T-helper 1 cell treated with Interleukin-12 subunit alpha and Interleukin-12 subunit beta and Interleukin-4 antibody, amounts not matched to agents 30 μg/mL and 1 μg/mL, for 36 hours (primary cell): ENCODE measurements around the gene ARMH3.
"Not testable (repeated sequence)": the region's sequence is repeated elsewhere in the genome, so short reads cannot be mapped to it uniquely, and the experiment has no call there.

Source experiments
- H3K27ac Mint-ChIP-seq: one replicate; pipeline ENCODE4 v1.8.0; 2021; ENCODE audit warnings: mild to moderate bottlenecking, mixed read lengths
- H3K27me3 Mint-ChIP-seq: one replicate; pipeline ENCODE4 v1.8.0; 2021; ENCODE audit warnings: low read depth, mixed read lengths
- H3K36me3 Mint-ChIP-seq: one replicate; pipeline ENCODE4 v1.8.0; 2021; ENCODE audit warnings: low read depth, mixed read lengths
- H3K4me1 Mint-ChIP-seq: one replicate; pipeline ENCODE4 v1.8.0; 2021; ENCODE audit warnings: low read depth, mixed read lengths
- H3K4me3 Mint-ChIP-seq: one replicate; pipeline ENCODE4 v1.8.0; 2021; ENCODE audit warnings: mild to moderate bottlenecking, moderate library complexity, mixed read lengths
- H3K9me3 Mint-ChIP-seq: one replicate; pipeline ENCODE4 v1.8.0; 2021; ENCODE audit warnings: mixed read lengths

ARMH3 gene

DNA sequence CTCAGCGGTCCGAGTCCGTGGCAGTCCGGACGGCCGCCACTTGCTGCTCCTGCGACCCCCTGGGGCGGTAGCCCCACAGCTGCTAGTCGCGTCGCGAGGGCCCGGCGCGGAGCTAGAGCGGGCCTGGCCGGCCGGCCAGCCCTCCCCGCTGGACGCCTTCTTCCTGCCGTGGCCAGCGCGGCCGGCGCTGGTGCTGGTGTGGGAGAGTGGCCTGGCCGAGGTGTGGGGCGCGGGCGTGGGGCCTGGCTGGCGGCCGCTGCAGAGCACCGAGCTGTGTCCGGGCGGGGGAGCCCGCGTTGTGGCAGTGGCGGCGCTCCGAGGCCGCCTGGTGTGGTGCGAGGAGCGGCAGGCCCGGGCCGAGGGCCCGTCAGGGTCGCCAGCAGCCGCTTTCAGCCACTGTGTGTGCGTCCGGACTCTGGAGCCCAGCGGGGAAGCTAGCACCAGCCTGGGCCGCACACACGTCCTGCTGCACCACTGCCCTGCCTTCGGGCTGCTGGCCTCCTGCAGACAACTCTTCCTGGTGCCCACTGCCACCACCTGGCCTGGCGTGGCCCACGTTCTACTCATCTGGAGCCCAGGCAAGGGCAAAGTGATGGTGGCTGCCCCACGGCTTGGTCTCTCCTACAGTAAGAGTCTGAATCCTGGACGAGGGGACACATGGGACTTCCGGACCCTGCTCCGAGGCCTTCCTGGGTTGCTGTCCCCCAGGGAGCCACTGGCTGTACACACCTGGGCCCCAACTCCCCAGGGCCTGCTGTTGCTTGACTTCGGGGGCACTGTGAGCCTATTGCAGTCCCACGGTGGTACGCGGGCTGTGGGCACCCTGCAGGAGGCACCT, 9.8 kb upstream of the ARMH3 start:
- Mint-ChIP-seq H3K27ac (peak overlapping the region; percentile 81), H3K9me3 (no peaks in the 10 kb centered on the region), H3K27me3 (no peaks in the 10 kb centered on the region), H3K4me1 (peaks cover 26% of the 10 kb centered on the region), H3K36me3 (peaks cover 4% of the 10 kb centered on the region), H3K4me3 (peak overlapping the region; percentile 85)

GRCh38 chr10:102064868-102065560, 9.0 kb upstream of the ARMH3 start, which contains the start of gene HPS6:
Gene HPS6, plus strand, starts transcription at chr10:102065349. Its CDS starts 126 bp downstream, at chr10:102065475.
- peak within 1 kb of the TSS; percentile 85 for H3K4me3 Mint-ChIP-seq
- H3K4me1 Mint-ChIP-seq: peaks cover 26% of the 10 kb centered on the region
- peaks cover 2% of the 10 kb centered on the region for H3K36me3 Mint-ChIP-seq
- peak within 1 kb of the TSS; percentile 93 for H3K27ac Mint-ChIP-seq
- H3K27me3 Mint-ChIP-seq: no peaks in the 10 kb centered on the region
- no peaks in the 10 kb centered on the region for H3K9me3 Mint-ChIP-seq

DNA sequence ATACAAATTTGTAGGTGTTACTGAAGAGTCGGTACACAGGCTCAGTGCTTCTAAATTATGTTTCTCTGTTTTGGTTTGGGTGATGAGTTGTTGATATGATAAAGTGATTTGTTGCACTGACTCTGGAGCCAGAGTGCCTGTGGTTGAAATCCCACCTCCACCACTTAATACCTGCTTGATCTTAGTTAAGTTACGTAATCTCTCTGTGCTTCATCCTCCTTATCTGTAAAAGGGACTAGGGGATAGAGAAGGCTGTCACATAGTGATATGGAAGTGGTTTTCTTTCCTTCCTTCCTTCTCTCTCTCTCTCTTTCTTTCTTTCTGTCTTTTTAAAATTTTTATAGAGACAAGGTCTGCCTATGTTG, 8.5 kb upstream of the ARMH3 start:
- Mint-ChIP-seq H3K4me1 (peaks cover 26% of the 10 kb centered on the region), H3K36me3 (peaks cover 2% of the 10 kb centered on the region), H3K9me3 (no peaks in the 10 kb centered on the region), H3K27me3 (no peaks in the 10 kb centered on the region), H3K4me3 (peak overlapping the region; percentile 82), H3K27ac (peak overlapping the region; percentile 93)

GRCh38 chr10:102059987-102060386, 4.0 kb upstream of the ARMH3 start:
- Mint-ChIP-seq H3K36me3 (peaks cover 5% of the 10 kb centered on the region), H3K27ac (no peak overlapping the region), H3K27me3 (no peaks in the 10 kb centered on the region), H3K4me1 (peaks cover 21% of the 10 kb centered on the region), H3K9me3 (no peaks in the 10 kb centered on the region), H3K4me3 (no peak overlapping the region)

- not testable (repeated sequence) for H3K36me3 Mint-ChIP-seq, H3K9me3 Mint-ChIP-seq
- H3K4me1 Mint-ChIP-seq: peaks cover 21% of the 10 kb centered on the region
These were observed 909 bp downstream of the ARMH3 start for GRCh38 chr10:102054881-102055646.

GRCh38 chr10:102046095-102046494, 9.9 kb downstream of the ARMH3 start:
- Mint-ChIP-seq H3K4me1 (peaks cover 11% of the 10 kb centered on the region), H3K27ac (peak overlapping the region; percentile 45), H3K4me3 (no peak overlapping the region), H3K36me3 (peaks cover 4% of the 10 kb centered on the region), H3K27me3 (no peaks in the 10 kb centered on the region), H3K9me3 (no peaks in the 10 kb centered on the region)

More at GRCh38 chr10:102054881-102055646, 909 bp downstream of the ARMH3 start:
- peak overlapping the region; percentile 97 for H3K27ac Mint-ChIP-seq
- H3K27me3 Mint-ChIP-seq: not testable (repeated sequence)
- peak overlapping the region; percentile 91 for H3K4me3 Mint-ChIP-seq

DNA sequence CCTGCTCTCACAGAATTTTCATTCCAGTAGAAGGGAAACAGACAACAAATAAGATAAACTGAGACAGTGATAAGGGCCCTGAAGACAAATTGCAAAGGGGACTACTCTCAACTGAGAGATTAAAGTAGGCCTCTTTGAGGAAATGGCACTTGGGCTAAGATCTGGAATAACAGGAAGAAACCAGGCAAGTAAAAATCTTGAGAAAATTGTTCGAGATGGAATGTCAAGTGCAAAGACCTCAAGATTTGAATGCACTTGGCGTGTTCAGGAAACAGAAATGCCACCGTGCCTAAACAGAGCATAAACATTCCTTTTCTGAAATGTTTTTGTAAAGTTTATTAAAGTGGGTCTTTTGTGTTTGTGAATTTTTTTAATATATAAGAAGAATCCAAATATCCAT, 10.7 kb downstream of the ARMH3 start:
- Mint-ChIP-seq H3K4me3 (no peak overlapping the region), H3K9me3 (no peaks in the 10 kb centered on the region), H3K4me1 (peaks cover 11% of the 10 kb centered on the region), H3K36me3 (peaks cover 4% of the 10 kb centered on the region), H3K27ac (no peak overlapping the region), H3K27me3 (no peaks in the 10 kb centered on the region)

DNA sequence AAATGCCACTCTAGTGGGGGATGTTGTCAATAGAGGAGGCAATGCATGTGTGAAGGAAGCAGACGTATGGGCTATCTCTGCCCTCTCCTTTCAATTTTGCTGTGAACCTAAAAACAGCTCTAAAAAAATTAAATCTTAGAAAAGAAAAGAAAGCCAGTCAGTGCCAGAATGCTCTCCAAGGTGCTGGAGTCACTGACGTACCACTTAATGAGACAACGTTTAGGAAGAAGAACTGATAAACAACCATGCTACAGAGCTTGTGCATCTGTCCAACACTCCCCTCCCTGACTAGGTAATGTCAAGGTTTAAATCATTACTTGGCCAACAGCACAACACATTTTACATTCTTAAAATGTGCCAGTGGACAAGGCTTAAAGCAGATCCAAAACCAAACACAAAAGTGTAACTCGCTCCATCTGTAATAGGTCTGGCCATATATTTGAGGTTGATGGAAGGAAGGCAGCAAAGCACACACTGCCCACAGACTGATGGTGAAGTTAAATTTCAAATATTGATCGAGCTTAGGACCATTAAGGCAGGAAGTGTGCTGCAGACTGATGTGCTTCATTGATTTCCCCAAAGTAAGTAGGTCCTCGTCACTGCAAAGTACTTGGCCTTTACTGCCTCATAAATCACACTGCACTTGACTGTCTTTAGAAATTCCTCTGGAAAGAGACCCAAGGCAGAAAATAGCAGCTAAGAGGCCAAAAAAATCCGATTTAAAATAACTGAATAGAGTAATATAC, 15.5 kb downstream of the ARMH3 start:
- H3K27me3 Mint-ChIP-seq: no peaks in the 10 kb centered on the region
- peaks cover 15% of the 10 kb centered on the region for H3K36me3 Mint-ChIP-seq
- no peak overlapping the region for H3K4me3 Mint-ChIP-seq
- no peak overlapping the region for H3K27ac Mint-ChIP-seq
- H3K9me3 Mint-ChIP-seq: no peaks in the 10 kb centered on the region
- H3K4me1 Mint-ChIP-seq: peaks cover 5% of the 10 kb centered on the region

DNA sequence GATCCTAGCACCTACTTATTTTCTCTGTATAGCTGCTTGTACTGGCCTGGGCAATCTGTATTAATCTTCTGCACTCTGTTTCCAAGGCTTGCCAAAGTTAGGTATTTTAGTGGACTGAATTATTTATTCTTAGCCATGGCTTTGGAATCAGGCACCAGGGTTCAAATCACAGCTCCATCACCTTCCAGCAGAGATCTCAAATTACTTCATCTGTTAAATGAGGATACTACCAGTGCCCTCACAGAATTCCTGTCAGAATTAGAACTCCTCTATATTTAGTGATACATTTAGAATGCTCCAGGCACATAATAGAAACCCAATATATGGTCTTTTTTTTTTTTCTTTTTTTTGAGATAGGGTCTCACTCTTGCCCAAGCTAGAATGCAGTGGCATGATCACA, 17.6 kb downstream of the ARMH3 start:
- Mint-ChIP-seq H3K9me3 (no peaks in the 10 kb centered on the region), H3K27ac (no peak overlapping the region), H3K36me3 (peaks cover 14% of the 10 kb centered on the region), H3K4me3 (no peak overlapping the region), H3K27me3 (no peaks in the 10 kb centered on the region), H3K4me1 (peaks cover 3% of the 10 kb centered on the region)

DNA sequence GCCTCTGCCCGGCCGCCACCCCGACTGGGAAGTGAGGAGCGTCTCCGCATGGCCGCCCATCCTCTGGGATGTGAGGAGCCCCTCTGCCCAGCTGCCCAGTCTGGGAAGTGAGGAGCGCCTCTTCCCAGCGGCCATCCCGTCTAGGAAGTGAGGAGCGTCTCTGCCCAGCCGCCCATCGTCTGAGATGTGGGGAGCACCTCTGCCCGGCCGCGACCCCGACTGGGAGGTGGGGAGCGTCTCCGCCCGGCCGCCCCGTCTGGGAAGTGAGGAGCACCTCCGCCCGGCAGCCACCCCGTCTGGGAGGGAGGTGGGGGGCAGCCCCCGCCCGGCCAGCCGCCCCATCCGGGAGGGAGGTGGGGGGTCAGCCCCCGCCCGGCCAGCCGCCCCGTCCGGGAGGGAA, 20.2 kb downstream of the ARMH3 start:
- H3K36me3 Mint-ChIP-seq: peaks cover 18% of the 10 kb centered on the region
- not testable (repeated sequence) for H3K27ac Mint-ChIP-seq

GRCh38 chr10:102033787-102034186, 22.2 kb downstream of the ARMH3 start:
- H3K27ac Mint-ChIP-seq: no peak overlapping the region
- no peaks in the 10 kb centered on the region for H3K27me3 Mint-ChIP-seq

More for the DNA sequence above, 20.2 kb downstream of the ARMH3 start:
- not testable (repeated sequence) for H3K4me1 Mint-ChIP-seq, H3K4me3 Mint-ChIP-seq, H3K9me3 Mint-ChIP-seq, H3K27me3 Mint-ChIP-seq

DNA sequence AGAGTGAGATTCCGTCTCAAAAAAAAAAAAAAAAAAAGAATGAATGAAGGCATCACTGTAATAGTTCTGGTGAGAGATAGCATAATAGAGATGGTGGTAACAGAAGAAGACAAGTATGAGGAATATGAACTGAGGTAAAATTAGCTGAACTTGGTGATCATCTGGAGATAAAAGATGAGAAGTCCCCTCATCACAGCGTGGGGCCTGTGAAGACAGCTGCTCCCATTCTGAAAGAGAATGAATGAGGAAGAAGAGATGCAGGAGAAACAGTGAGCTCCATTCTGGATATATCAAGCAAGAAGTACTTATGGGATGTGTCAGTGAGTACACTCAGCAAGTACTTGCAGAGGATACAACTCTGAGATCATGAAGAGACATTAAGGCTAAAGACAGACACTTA, 28.7 kb downstream of the ARMH3 start:
- no peaks in the 10 kb centered on the region for H3K27me3 Mint-ChIP-seq
- H3K36me3 Mint-ChIP-seq: peaks cover 30% of the 10 kb centered on the region
- H3K4me1 Mint-ChIP-seq: no peaks in the 10 kb centered on the region
- no peak overlapping the region for H3K27ac Mint-ChIP-seq
- H3K4me3 Mint-ChIP-seq: no peak overlapping the region
- H3K9me3 Mint-ChIP-seq: no peaks in the 10 kb centered on the region

More at GRCh38 chr10:102033787-102034186, 22.2 kb downstream of the ARMH3 start:
- Mint-ChIP-seq H3K4me3 (no peak overlapping the region), H3K9me3 (no peaks in the 10 kb centered on the region), H3K36me3 (peaks cover 25% of the 10 kb centered on the region), H3K4me1 (no peaks in the 10 kb centered on the region)

- H3K9me3 Mint-ChIP-seq: peaks cover 3% of the 10 kb centered on the region
- H3K4me1 Mint-ChIP-seq: peaks cover 3% of the 10 kb centered on the region
- H3K27ac Mint-ChIP-seq: no peak overlapping the region
These were observed 31.2 kb downstream of the ARMH3 start for GRCh38 chr10:102024799-102025198.

GRCh38 chr10:102020938-102021337, 35.0 kb downstream of the ARMH3 start:
- Mint-ChIP-seq H3K27me3 (no peaks in the 10 kb centered on the region), H3K4me3 (no peak overlapping the region), H3K36me3 (peaks cover 30% of the 10 kb centered on the region), H3K27ac (peak overlapping the region; percentile 41), H3K4me1 (peaks cover 3% of the 10 kb centered on the region), H3K9me3 (peaks cover 3% of the 10 kb centered on the region)

More at GRCh38 chr10:102024799-102025198, 31.2 kb downstream of the ARMH3 start:
- Mint-ChIP-seq H3K4me3 (no peak overlapping the region), H3K27me3 (no peaks in the 10 kb centered on the region), H3K36me3 (peaks cover 32% of the 10 kb centered on the region)
